K562 (cell line): ENCODE results near the gene TMEM120B. TPM values are rescaled to one million over a fixed set of nuclear protein-coding genes. Genes with fewer than 3 reads are reported as not detected.
A peak's percentile ranks its signal among the peaks of the same experiment; 100 is the strongest.

Experiments used
- ATAC-seq: fragments of 200-7000 bp; cut with Tn5 transposase; 3 replicates; pipeline ENCODE4 v1.9.1; 2020; ENCODE audit warnings: moderate library complexity
- BruUV-seq: library from RNA; stranded (reverse); fragments of 400-500 nt; replicated peaks from 2 replicates; lab custom pipeline; 2021; lab: Mats Ljungman, UMichigan
- CTCF ChIA-PET: fragments of 300-600 bp; formaldehyde crosslinking; extraction: SDS; loops from one replicate; lab custom pipeline; 2021; ENCODE audit warnings: low intra/inter-chr PET ratio; lab: Yijun Ruan, JAX
- POLR2A ChIA-PET: fragments of 300-600, 350-650 bp; sonication (Branson Sonifier 250); formaldehyde crosslinking; extraction: SDS; loops from one replicate; lab custom pipeline; 2021; ENCODE audit warnings: antibody characterized with exemption, inconsistent platforms; lab: Yijun Ruan, JAX
- DNase-seq, 4 experiments: peaks; one replicate each; pipeline versions ENCODE4 v3.0.0 to v3.0.0-alpha.2; 2011 to 2018; ENCODE audit warnings: low spot score in 3 of 4, mixed read lengths in 3 of 4; ENCODE audit errors: extremely low read depth in 1 of 4
- FAIRE-seq: peaks from 2 replicates; lab custom pipeline; 2011; peaks lifted over from hg19 to GRCh38; lab: Jason Lieb, UNC
- H2AFZ ChIP-seq: 2 replicates; pipeline ENCODE4 v1.6.0; 2011; ENCODE audit warnings: low read depth, low read length, control low read depth, inconsistent platforms
- H3K27ac ChIP-seq: fragments of 200-600 bp; 3 replicates; pipeline ENCODE4 v1.8.0; 2011; ENCODE audit warnings: low read depth, mild to moderate bottlenecking, control low read depth, inconsistent platforms, low read length, moderate library complexity, mixed read lengths; ENCODE audit errors: extremely low read depth
- H3K27me3 ChIP-seq, 2 experiments: fragments of 300-600 bp in 1 of 2; 2 replicates in 1 of 2; 3 replicates in 1 of 2; pipeline versions ENCODE4 v1.6.0 to v1.8.0; 2011; ENCODE audit warnings: inconsistent platforms in 2 of 2, low read length in 2 of 2, mild to moderate bottlenecking in 1 of 2, mixed read lengths in 1 of 2, moderate library complexity in 1 of 2; ENCODE audit not compliant: control insufficient read depth in 2 of 2, insufficient read depth in 2 of 2
- H3K36me3 ChIP-seq: fragments of 300-600 bp; 3 replicates; pipeline ENCODE4 v1.8.0; 2011; ENCODE audit warnings: mild to moderate bottlenecking, low read length, inconsistent platforms; ENCODE audit not compliant: control insufficient read depth, insufficient read depth
- H3K4me1 ChIP-seq, 2 experiments: fragments of 200-600 bp in 1 of 2; replicated peaks in 1 of 2; 2 replicates in 1 of 2; 3 replicates in 1 of 2; pipeline versions ENCODE4 v1.5.1 to v1.8.0; 2011; ENCODE audit warnings: inconsistent platforms in 2 of 2, low read length in 2 of 2, mild to moderate bottlenecking in 1 of 2, mixed read lengths in 1 of 2, moderate library complexity in 1 of 2; ENCODE audit not compliant: control insufficient read depth in 2 of 2, insufficient read depth in 2 of 2
- H3K4me2 ChIP-seq: 2 replicates; pipeline ENCODE4 v1.6.1; 2011; ENCODE audit warnings: low read length, control low read depth, inconsistent platforms, mixed read lengths; ENCODE audit not compliant: insufficient read depth
- H3K4me3 ChIP-seq: fragments of 200-600 bp; sonication (generic), shearing (Covaris generic); 2 replicates; pipeline ENCODE4 v1.5.1; 2016; ENCODE audit warnings: control low read depth, inconsistent platforms
- H3K79me2 ChIP-seq: fragments of 200-600 bp; 3 replicates; pipeline ENCODE4 v1.8.0; 2011; ENCODE audit warnings: low read length, inconsistent platforms; ENCODE audit not compliant: control insufficient read depth, insufficient read depth
- H3K9ac ChIP-seq, 2 experiments: 2 replicates each; pipeline versions ENCODE4 v1.6.0 to v1.6.1; 2011; ENCODE audit warnings: low read depth in 2 of 2, low read length in 2 of 2, control low read depth in 1 of 2, inconsistent platforms in 1 of 2, mild to moderate bottlenecking in 1 of 2, mixed read lengths in 1 of 2; ENCODE audit not compliant: insufficient read depth in 1 of 2
- H3K9me1 ChIP-seq: one replicate; pipeline ENCODE4 v1.6.0; 2011; ENCODE audit warnings: inconsistent platforms, mild to moderate bottlenecking, low read length, moderate library complexity; ENCODE audit not compliant: control insufficient read depth, insufficient read depth
- H3K9me3 ChIP-seq: replicated peaks from 2 replicates; pipeline ENCODE4 v1.5.1; 2011; ENCODE audit warnings: low read depth, low read length, inconsistent platforms; ENCODE audit not compliant: control insufficient read depth, insufficient read depth
- H4K20me1 ChIP-seq: replicated peaks from 2 replicates; pipeline ENCODE4 v1.6.1; 2011; ENCODE audit warnings: low read length, inconsistent platforms, mixed read lengths; ENCODE audit not compliant: control insufficient read depth, insufficient read depth
- CEBPG ChIP-seq, 3 experiments: fragments of 200-800 bp in 1 of 3; sonication (Bioruptor generic) in 1 of 3; sonication (generic) in 1 of 3; formaldehyde crosslinking in 1 of 3; IDR thresholded peaks in 2 of 3; conservative IDR thresholded peaks in 1 of 3; 2 replicates each; pipeline versions ENCODE4 v1.6.1 to v1.8.0; 2016 to 2022; ENCODE audit warnings: missing compliant biosample characterization in 2 of 3, missing genetic modification characterization in 2 of 3, mild to moderate bottlenecking in 1 of 3, missing genetic modification reagents in 1 of 3
- ZNF41 ChIP-seq: fragments of 250-450 bp; sonication (Bioruptor Pico); conservative IDR thresholded peaks from 2 replicates; pipeline ENCODE4 v1.4.0; 2020; ENCODE audit warnings: mild to moderate bottlenecking
- WGBS: fragments of 100-300 bp; shearing (Covaris generic); methylation state at CpG from one replicate; pipeline ENCODE4 v1.1.6; 2016; ENCODE audit warnings: low coverage, mixed read lengths; ENCODE audit not compliant: insufficient coverage; ENCODE audit errors: missing lambda C conversion rate; 5-methylcytosine and 5-hydroxymethylcytosine counted together
- in situ Hi-C: fragments of 300-500 bp; cut with MboI; formaldehyde crosslinking; loops from 4 replicates; pipeline ENCODE4 v1.15.0; 2018; ENCODE audit warnings: inconsistent platforms, mixed read lengths
- intact Hi-C: fragments of 100-400 bp; cut with micrococcal nuclease; formaldehyde crosslinking; loops from 2 replicates; pipeline ENCODE4 v1.14.2; 2022
- polyA plus RNA-seq, 8 experiments: library from polyadenylated mRNA; depleted of rRNA in 4 of 8; stranded (reverse) in 5 of 8; unstranded in 3 of 8; fragments of >200 nt; fragmentation: Nextera tagmentation in 2 of 8; fragmentation: Illumina TruSeq in 1 of 8; extraction: Ambion mirVana in 2 of 8; extraction: Trizol in 1 of 8; gene quantifications; 2 replicates each; pipeline versions ENCODE4 v1.2.1 to v1.2.3, GENCODE V29; 2011 to 2014; ENCODE audit warnings: inconsistent platforms in 1 of 8, missing spikeins in 1 of 8
- total RNA-seq, 7 experiments: library from RNA; depleted of rRNA in 6 of 7; stranded (reverse); fragments of >200 nt in 6 of 7; fragmentation: Illumina TruSeq in 2 of 7; extraction: Trizol in 2 of 7; gene quantifications; 2 replicates each; pipeline versions ENCODE4 v1.2.1 to v1.2.3, GENCODE V29; 2011 to 2021; ENCODE audit warnings: low replicate concordance in 1 of 7
- TF ChIP-seq, protein P1 (sequence below): fragments of 250-450 bp; sonication (Bioruptor Pico); IDR thresholded peaks from 2 replicates; pipeline ENCODE4 v1.8.0; 2022; ENCODE audit warnings: inconsistent platforms
- TF ChIP-seq, protein P2 (sequence below): fragments of 450-650 bp; IDR thresholded peaks from 2 replicates; pipeline ENCODE4 v1.6.1; 2018; ENCODE audit warnings: mild to moderate bottlenecking, low read depth; ENCODE audit not compliant: partially characterized antibody
- TF ChIP-seq, protein P3 (sequence below), 2 experiments: fragments of 450-650 bp in 1 of 2; sonication (generic) in 1 of 2; formaldehyde crosslinking in 1 of 2; IDR thresholded peaks; 2 replicates each; pipeline versions ENCODE4 v1.7.1 to v1.9.0; 2016 to 2022; ENCODE audit warnings: inconsistent platforms in 1 of 2, mild to moderate bottlenecking in 1 of 2, missing genetic modification reagents in 1 of 2

TMEM120B gene
- total and polyA plus RNA-seq, 9 of the 15 experiments (the other 6 are each of a cell fraction or from before 2014, with no cell fraction given): 1.7 to 18.6 (median 7.4) TPM

DNA sequence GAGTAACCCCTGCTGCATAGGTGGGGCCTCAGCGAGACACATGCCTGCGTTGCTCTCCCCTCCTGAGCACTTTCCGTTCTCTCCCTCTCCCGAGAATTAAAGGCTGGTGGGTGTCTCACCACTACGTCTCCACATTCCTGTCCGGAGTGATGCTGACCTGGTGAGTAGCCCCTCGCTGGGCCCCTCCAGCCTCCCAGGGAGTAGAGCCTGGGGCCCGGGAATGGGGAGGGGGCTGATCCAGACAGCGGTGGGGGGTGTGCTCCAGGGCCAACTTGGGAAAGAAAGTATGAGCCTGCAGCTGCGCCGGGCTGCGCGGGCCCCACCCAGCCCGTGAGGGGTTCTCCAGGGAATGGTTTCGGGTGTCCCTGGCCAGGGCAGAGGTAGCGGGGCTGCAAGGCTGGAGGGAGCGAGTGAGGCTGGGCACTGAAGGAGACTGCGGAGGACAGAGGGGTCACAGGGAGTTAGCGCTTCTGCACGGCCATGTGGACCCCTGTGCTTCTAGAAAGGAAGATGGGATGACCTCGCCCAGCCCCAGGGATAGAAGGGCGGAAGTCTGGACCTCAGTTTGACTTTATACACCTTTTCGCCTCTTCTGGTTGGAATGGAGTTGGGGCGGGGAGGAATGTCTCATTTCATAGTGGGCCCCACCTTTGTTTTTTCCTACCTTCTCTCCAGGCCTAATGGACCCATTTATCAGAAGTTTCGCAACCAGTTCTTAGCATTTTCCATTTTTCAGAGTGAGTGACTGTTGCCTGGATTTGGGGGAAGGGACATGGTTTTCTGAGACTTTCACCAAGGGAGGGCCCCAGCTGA lies 58.5 kb downstream of the TMEM120B start:
- H4K20me1 ChIP-seq: no peaks in the 10 kb centered on the region
- ATAC-seq: no peak
- DNase-seq: no peak
- H3K9ac ChIP-seq: peak overlapping the region in 1 of 2 experiments; percentile 73; a peak in 2 of 4 replicates
- H3K27ac ChIP-seq: no peak overlapping the region
- ChIA-PET CTCF (interaction anchor here (0.9 to 5.1 kb wide), 2 partner anchors 23 to 73 kb away, joined by 4 to 82 read pairs; partner anchors contain the start of gene RHOF), POLR2A (interaction anchor here (0.5 to 0.7 kb wide), 3 partner anchors 30 to 778 kb away, joined by 3 to 6 read pairs (median 4); no protein-coding TSS in a partner anchor)
- peaks cover 26% of the 10 kb centered on the region; the same call in 2 of the 3 replicates for H3K36me3 ChIP-seq
- no peak for FAIRE-seq
- H3K9me1 ChIP-seq: no peaks in the 10 kb centered on the region
- BruUV-seq: no TSS peak
- no peak overlapping the region for H3K4me2 ChIP-seq
- intact Hi-C loops: no loop called here
- no peaks in the 10 kb centered on the region for H3K9me3 ChIP-seq
- 85% methylated on average over 25 of the region's 25 CpGs for whole genome bisulfite sequencing
- in situ Hi-C loops: no loop called here
- no peaks in the 10 kb centered on the region for H3K27me3 ChIP-seq
- H3K79me2 ChIP-seq: no peaks in the 10 kb centered on the region
- H3K4me3 ChIP-seq: no peak overlapping the region
- H2AFZ ChIP-seq: no peak overlapping the region
- H3K4me1 ChIP-seq: peaks cover 14 to 50% of the 10 kb centered on the region in 2 experiments; a peak in 4 of 5 replicates
- TF ChIP-seq ZNF41 (CRISPR knock-in tag): no peak
- TF ChIP-seq, protein P1, sequence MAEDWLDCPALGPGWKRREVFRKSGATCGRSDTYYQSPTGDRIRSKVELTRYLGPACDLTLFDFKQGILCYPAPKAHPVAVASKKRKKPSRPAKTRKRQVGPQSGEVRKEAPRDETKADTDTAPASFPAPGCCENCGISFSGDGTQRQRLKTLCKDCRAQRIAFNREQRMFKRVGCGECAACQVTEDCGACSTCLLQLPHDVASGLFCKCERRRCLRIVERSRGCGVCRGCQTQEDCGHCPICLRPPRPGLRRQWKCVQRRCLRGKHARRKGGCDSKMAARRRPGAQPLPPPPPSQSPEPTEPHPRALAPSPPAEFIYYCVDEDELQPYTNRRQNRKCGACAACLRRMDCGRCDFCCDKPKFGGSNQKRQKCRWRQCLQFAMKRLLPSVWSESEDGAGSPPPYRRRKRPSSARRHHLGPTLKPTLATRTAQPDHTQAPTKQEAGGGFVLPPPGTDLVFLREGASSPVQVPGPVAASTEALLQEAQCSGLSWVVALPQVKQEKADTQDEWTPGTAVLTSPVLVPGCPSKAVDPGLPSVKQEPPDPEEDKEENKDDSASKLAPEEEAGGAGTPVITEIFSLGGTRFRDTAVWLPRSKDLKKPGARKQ: 0 out of 2 replicates have a peak, but pooled peaks have one; percentile 63
- TF ChIP-seq, protein P2, sequence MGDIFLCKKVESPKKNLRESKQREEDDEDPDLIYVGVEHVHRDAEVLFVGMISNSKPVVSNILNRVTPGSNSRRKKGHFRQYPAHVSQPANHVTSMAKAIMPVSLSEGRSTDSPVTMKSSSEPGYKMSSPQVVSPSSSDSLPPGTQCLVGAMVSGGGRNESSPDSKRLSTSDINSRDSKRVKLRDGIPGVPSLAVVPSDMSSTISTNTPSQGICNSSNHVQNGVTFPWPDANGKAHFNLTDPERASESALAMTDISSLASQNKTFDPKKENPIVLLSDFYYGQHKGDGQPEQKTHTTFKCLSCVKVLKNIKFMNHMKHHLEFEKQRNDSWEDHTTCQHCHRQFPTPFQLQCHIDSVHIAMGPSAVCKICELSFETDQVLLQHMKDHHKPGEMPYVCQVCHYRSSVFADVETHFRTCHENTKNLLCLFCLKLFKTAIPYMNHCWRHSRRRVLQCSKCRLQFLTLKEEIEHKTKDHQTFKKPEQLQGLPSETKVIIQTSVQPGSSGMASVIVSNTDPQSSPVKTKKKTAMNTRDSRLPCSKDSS: no peak
- TF ChIP-seq CEBPG (CRISPR knock-in tag; IDR thresholded peaks at IDR 0.05): no peak; the same call in 1 of the 2 replicates
- TF ChIP-seq CEBPG (tag; conservative IDR thresholded peaks at IDR 0.05 in 1 of 2, IDR thresholded peaks at IDR 0.05 in 1 of 2): peak in 1 of 2 experiments; percentile 68; a peak in 2 of 4 replicates
- TF ChIP-seq, protein P3, sequence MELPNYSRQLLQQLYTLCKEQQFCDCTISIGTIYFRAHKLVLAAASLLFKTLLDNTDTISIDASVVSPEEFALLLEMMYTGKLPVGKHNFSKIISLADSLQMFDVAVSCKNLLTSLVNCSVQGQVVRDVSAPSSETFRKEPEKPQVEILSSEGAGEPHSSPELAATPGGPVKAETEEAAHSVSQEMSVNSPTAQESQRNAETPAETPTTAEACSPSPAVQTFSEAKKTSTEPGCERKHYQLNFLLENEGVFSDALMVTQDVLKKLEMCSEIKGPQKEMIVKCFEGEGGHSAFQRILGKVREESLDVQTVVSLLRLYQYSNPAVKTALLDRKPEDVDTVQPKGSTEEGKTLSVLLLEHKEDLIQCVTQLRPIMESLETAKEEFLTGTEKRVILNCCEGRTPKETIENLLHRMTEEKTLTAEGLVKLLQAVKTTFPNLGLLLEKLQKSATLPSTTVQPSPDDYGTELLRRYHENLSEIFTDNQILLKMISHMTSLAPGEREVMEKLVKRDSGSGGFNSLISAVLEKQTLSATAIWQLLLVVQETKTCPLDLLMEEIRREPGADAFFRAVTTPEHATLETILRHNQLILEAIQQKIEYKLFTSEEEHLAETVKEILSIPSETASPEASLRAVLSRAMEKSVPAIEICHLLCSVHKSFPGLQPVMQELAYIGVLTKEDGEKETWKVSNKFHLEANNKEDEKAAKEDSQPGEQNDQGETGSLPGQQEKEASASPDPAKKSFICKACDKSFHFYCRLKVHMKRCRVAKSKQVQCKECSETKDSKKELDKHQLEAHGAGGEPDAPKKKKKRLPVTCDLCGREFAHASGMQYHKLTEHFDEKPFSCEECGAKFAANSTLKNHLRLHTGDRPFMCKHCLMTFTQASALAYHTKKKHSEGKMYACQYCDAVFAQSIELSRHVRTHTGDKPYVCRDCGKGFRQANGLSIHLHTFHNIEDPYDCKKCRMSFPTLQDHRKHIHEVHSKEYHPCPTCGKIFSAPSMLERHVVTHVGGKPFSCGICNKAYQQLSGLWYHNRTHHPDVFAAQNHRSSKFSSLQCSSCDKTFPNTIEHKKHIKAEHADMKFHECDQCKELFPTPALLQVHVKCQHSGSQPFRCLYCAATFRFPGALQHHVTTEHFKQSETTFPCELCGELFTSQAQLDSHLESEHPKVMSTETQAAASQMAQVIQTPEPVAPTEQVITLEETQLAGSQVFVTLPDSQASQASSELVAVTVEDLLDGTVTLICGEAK (IDR thresholded peaks at IDR 0.05): no peak
- TF ChIP-seq, protein P3 (CRISPR knock-in tag; IDR thresholded peaks at IDR 0.05): no peak
